GM12878 (cell line): ENCODE results near the gene IL18R1. TPM values are rescaled to one million over a fixed set of nuclear protein-coding genes. Genes with fewer than 3 reads are reported as not detected.

ENCODE experiments used
- BMI1 ChIP-seq: fragments of 450-650 bp; IDR thresholded peaks from 2 replicates; pipeline ENCODE4 v1.6.1; 2016; ENCODE audit warnings: mild to moderate bottlenecking, moderate library complexity, borderline replicate concordance
- CBX3 ChIP-seq: fragments of 200-600 bp; sonication (generic); IDR thresholded peaks from 2 replicates; pipeline ENCODE4 v1.6.1; 2016; ENCODE audit warnings: low read depth, borderline replicate concordance
- CBX5 ChIP-seq: sonication (generic); IDR thresholded peaks from 2 replicates; pipeline ENCODE4 v1.6.1; 2016; ENCODE audit warnings: low read depth, moderate library complexity, mild to moderate bottlenecking, inconsistent platforms
- EP300 ChIP-seq, 2 experiments: fragments of 150-350 bp in 1 of 2; IDR thresholded peaks; 2 replicates each; pipeline ENCODE4 v1.6.1; 2011 to 2012; ENCODE audit warnings: low read depth in 2 of 2, low read length in 2 of 2, borderline replicate concordance in 1 of 2, improper control_type of control experiment in 1 of 2, inconsistent platforms in 1 of 2; ENCODE audit not compliant: control insufficient read depth in 1 of 2
- FOS ChIP-seq: IDR thresholded peaks from 3 replicates; pipeline ENCODE4 v1.6.1; 2011; ENCODE audit warnings: borderline replicate concordance; ENCODE audit not compliant: insufficient read length; ENCODE audit errors: extremely low read depth
- HDAC2 ChIP-seq: fragments of 200-600 bp; sonication (generic); IDR thresholded peaks from 2 replicates; pipeline ENCODE4 v1.6.1; 2017
- KAT2A ChIP-seq: conservative IDR thresholded peaks from 2 replicates; pipeline ENCODE4 v1.6.1; 2011; ENCODE audit warnings: low read depth, low read length; ENCODE audit not compliant: control insufficient read depth
- MEF2B ChIP-seq: fragments of 450-650 bp; IDR thresholded peaks from 2 replicates; pipeline ENCODE4 v1.6.1; 2018; ENCODE audit warnings: mild to moderate bottlenecking, moderate library complexity; ENCODE audit not compliant: partially characterized antibody, poor library complexity, severe bottlenecking
- NR2C1 ChIP-seq: fragments of 450-650 bp; IDR thresholded peaks from 2 replicates; pipeline ENCODE4 v1.6.1; 2017; ENCODE audit warnings: antibody characterized with exemption, mild to moderate bottlenecking, moderate library complexity
- POLR2AphosphoS5 ChIP-seq: IDR thresholded peaks from 2 replicates; pipeline ENCODE4 v1.6.1; 2011; ENCODE audit warnings: mild to moderate bottlenecking, low read length, inconsistent platforms
- SIX5 ChIP-seq: IDR thresholded peaks from 2 replicates; pipeline ENCODE4 v1.6.1; 2011; ENCODE audit warnings: mild to moderate bottlenecking, low read depth, low read length, moderate library complexity; ENCODE audit not compliant: severe bottlenecking
- SREBF1 ChIP-seq: IDR thresholded peaks from 2 replicates; pipeline ENCODE4 v1.6.1; 2012; ENCODE audit warnings: mild to moderate bottlenecking, low read length
- STAT1 ChIP-seq: fragments of 450-650 bp; conservative IDR thresholded peaks from 2 replicates; pipeline ENCODE4 v1.6.1; 2014; ENCODE audit warnings: antibody characterized with exemption, mild to moderate bottlenecking
- ZNF217 ChIP-seq: fragments of 450-650 bp; IDR thresholded peaks from 2 replicates; pipeline ENCODE4 v1.6.1; 2017; ENCODE audit warnings: antibody characterized with exemption, mild to moderate bottlenecking
- ZZZ3 ChIP-seq: IDR thresholded peaks from 2 replicates; pipeline ENCODE4 v1.6.1; 2011; ENCODE audit warnings: low read depth; ENCODE audit not compliant: control insufficient read depth, insufficient read length
- polyA plus RNA-seq, 11 experiments: library from polyadenylated mRNA; depleted of rRNA in 4 of 11; unstranded in 6 of 11; stranded (reverse) in 5 of 11; fragments of >200 nt; fragmentation: Nextera tagmentation in 4 of 11; fragmentation: Illumina TruSeq in 1 of 11; extraction: Ambion mirVana in 4 of 11; extraction: Trizol in 1 of 11; gene quantifications; 1 replicate in 1 of 11; 2 replicates in 10 of 11; pipeline versions ENCODE4 v1.2.1 to v1.2.3, GENCODE V29; 2011 to 2016; ENCODE audit warnings: inconsistent platforms in 2 of 11, missing spikeins in 2 of 11, low read depth in 1 of 11
- total RNA-seq, 4 experiments: library from RNA; depleted of rRNA in 3 of 4; stranded (reverse); fragments of >200 nt in 3 of 4; fragmentation: Illumina TruSeq in 1 of 4; extraction: Trizol in 1 of 4; gene quantifications; 2 replicates each; pipeline versions ENCODE4 v1.2.1 to v1.2.3, GENCODE V29; 2013 to 2021
- TF ChIP-seq, protein P1 (sequence below): fragments of 450-650 bp; formaldehyde crosslinking; IDR thresholded peaks from 2 replicates; pipeline ENCODE4 v1.4.0; 2020; ENCODE audit warnings: mild to moderate bottlenecking, moderate library complexity
- TF ChIP-seq, protein P2 (sequence below): fragments of 450-650 bp; IDR thresholded peaks from 2 replicates; pipeline ENCODE4 v1.6.1; 2014; ENCODE audit warnings: mild to moderate bottlenecking
- TF ChIP-seq, protein P3 (sequence below): IDR thresholded peaks from 2 replicates; pipeline ENCODE4 v1.6.1; 2012; ENCODE audit warnings: low read length, inconsistent platforms
- TF ChIP-seq, protein P4 (sequence below): IDR thresholded peaks from 2 replicates; pipeline ENCODE4 v1.6.1; 2012; ENCODE audit warnings: mild to moderate bottlenecking, low read depth, low read length

IL18R1 gene
- total and polyA plus RNA-seq, 10 of the 15 experiments (the other 5 are each of a cell fraction or from before 2014, with no cell fraction given): 3.5 to 15.5 (median 11.1) TPM

DNA sequence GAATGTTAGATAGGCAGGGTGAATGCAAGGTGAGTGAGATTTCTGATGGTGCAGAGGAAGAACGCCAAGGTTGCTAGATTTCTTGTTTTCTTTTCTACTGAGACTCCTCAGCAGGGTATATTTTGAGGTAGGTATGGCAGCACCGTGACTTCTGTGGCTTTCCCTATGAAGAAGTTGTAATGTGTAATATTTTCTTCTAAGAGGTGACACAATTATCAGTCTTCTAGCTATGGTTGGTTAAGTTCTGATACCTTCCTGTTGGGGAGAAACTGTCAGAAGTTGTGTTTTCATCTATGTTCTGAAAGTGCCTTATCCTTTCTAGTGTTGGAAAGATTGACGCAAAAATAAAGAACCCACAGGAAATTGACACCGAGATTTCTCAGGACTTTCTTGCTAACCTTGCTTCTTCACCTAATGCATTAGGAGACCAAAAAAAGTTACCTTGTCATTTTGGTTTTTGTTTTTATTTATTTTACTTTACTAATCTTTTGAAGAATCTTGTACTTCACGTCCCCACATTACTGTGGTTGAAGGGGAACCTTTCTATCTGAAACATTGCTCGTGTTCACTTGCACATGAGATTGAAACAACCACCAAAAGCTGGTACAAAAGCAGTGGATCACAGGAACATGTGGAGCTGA lies 11.9 kb downstream of the IL18R1 start (continued):
- TF ChIP-seq, protein P1, sequence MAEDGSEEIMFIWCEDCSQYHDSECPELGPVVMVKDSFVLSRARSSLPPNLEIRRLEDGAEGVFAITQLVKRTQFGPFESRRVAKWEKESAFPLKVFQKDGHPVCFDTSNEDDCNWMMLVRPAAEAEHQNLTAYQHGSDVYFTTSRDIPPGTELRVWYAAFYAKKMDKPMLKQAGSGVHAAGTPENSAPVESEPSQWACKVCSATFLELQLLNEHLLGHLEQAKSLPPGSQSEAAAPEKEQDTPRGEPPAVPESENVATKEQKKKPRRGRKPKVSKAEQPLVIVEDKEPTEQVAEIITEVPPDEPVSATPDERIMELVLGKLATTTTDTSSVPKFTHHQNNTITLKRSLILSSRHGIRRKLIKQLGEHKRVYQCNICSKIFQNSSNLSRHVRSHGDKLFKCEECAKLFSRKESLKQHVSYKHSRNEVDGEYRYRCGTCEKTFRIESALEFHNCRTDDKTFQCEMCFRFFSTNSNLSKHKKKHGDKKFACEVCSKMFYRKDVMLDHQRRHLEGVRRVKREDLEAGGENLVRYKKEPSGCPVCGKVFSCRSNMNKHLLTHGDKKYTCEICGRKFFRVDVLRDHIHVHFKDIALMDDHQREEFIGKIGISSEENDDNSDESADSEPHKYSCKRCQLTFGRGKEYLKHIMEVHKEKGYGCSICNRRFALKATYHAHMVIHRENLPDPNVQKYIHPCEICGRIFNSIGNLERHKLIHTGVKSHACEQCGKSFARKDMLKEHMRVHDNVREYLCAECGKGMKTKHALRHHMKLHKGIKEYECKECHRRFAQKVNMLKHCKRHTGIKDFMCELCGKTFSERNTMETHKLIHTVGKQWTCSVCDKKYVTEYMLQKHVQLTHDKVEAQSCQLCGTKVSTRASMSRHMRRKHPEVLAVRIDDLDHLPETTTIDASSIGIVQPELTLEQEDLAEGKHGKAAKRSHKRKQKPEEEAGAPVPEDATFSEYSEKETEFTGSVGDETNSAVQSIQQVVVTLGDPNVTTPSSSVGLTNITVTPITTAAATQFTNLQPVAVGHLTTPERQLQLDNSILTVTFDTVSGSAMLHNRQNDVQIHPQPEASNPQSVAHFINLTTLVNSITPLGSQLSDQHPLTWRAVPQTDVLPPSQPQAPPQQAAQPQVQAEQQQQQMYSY (CRISPR knock-in tag): no peak
- TF ChIP-seq, protein P2, sequence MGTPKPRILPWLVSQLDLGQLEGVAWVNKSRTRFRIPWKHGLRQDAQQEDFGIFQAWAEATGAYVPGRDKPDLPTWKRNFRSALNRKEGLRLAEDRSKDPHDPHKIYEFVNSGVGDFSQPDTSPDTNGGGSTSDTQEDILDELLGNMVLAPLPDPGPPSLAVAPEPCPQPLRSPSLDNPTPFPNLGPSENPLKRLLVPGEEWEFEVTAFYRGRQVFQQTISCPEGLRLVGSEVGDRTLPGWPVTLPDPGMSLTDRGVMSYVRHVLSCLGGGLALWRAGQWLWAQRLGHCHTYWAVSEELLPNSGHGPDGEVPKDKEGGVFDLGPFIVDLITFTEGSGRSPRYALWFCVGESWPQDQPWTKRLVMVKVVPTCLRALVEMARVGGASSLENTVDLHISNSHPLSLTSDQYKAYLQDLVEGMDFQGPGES: no peak
- TF ChIP-seq ZZZ3: no peak
- no peak for TF ChIP-seq CBX3
- no peak for TF ChIP-seq SREBF1
- TF ChIP-seq FOS: no peak
- TF ChIP-seq EP300 (IDR thresholded peaks at IDR 0.05; ENCODE audit: borderline replicate concordance in 1 of 2, control insufficient read depth in 1 of 2, low read depth in 2 of 2, low read length in 2 of 2): peak; percentile 44 to 48; a peak in 3 of 4 replicates
- TF ChIP-seq CBX5: no peak
- no peak for TF ChIP-seq NR2C1
- no peak for TF ChIP-seq MEF2B
- peak; percentile 32; the same call in 1 of the 2 replicates for TF ChIP-seq POLR2AphosphoS5
- no peak; the same call in 1 of the 2 replicates for TF ChIP-seq BMI1
- TF ChIP-seq ZNF217: peak; percentile 84; the same call in 1 of the 2 replicates
- no peak for TF ChIP-seq HDAC2
- no peak for TF ChIP-seq STAT1
- TF ChIP-seq SIX5: no peak
- TF ChIP-seq KAT2A: no peak
- TF ChIP-seq, protein P3, sequence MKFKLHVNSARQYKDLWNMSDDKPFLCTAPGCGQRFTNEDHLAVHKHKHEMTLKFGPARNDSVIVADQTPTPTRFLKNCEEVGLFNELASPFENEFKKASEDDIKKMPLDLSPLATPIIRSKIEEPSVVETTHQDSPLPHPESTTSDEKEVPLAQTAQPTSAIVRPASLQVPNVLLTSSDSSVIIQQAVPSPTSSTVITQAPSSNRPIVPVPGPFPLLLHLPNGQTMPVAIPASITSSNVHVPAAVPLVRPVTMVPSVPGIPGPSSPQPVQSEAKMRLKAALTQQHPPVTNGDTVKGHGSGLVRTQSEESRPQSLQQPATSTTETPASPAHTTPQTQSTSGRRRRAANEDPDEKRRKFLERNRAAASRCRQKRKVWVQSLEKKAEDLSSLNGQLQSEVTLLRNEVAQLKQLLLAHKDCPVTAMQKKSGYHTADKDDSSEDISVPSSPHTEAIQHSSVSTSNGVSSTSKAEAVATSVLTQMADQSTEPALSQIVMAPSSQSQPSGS: peak; percentile 91
- TF ChIP-seq, protein P4, sequence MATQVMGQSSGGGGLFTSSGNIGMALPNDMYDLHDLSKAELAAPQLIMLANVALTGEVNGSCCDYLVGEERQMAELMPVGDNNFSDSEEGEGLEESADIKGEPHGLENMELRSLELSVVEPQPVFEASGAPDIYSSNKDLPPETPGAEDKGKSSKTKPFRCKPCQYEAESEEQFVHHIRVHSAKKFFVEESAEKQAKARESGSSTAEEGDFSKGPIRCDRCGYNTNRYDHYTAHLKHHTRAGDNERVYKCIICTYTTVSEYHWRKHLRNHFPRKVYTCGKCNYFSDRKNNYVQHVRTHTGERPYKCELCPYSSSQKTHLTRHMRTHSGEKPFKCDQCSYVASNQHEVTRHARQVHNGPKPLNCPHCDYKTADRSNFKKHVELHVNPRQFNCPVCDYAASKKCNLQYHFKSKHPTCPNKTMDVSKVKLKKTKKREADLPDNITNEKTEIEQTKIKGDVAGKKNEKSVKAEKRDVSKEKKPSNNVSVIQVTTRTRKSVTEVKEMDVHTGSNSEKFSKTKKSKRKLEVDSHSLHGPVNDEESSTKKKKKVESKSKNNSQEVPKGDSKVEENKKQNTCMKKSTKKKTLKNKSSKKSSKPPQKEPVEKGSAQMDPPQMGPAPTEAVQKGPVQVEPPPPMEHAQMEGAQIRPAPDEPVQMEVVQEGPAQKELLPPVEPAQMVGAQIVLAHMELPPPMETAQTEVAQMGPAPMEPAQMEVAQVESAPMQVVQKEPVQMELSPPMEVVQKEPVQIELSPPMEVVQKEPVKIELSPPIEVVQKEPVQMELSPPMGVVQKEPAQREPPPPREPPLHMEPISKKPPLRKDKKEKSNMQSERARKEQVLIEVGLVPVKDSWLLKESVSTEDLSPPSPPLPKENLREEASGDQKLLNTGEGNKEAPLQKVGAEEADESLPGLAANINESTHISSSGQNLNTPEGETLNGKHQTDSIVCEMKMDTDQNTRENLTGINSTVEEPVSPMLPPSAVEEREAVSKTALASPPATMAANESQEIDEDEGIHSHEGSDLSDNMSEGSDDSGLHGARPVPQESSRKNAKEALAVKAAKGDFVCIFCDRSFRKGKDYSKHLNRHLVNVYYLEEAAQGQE: no peak
